ENCODE measurements around the gene MTUS2.
"Not testable (repeated sequence)": the region's sequence is repeated elsewhere in the genome, so short reads cannot be mapped to it uniquely, and the experiment has no call there.

MTUS2 gene

DNA sequence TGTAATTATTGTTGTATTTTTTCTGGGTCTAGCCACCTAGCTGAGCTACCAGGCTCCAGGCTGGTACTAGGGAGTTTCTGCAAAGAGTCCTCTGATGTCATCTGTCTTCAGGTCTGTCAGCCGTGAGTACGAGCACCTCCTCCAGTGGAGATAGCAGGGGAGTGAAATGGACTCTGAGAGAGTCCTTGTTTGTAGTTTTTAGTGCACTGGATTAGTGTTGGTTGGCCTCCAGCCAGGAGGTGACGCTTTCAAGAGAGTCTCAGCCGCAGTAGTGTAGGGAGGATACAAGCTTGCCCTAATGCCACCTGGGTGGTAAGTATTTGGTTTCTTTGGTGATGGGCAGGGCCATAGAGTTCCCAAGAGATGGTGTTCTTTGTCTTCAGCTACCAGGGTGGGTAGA is 390.5 kb downstream of the MTUS2 start:
- no peak for DNase-seq (ENCODE audit: low read depth in 2 of 3, low spot score in 2 of 3)

DNA sequence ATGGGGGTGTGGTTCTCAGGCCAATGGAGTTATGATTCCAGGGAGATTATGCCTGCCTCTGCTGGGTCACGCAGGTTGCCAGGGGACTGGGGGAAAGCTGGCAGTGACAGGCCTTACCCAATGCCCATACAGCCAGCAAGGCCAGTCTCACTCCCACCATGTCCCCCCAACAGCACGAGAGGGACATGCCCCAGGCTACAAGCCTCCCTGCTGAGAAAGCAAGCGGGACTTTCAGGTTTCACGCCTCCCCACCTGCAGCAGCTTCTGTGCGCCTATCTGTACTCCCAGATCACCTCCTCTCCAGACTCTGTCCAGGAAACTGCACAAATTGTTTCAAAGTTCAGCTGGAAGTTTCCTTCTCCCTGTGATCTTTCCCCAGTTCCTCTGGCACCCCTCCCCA is 391.0 kb downstream of the MTUS2 start:
- DNase-seq (ENCODE audit: low read depth in 2 of 3, low spot score in 2 of 3) = not testable (repeated sequence)

DNA sequence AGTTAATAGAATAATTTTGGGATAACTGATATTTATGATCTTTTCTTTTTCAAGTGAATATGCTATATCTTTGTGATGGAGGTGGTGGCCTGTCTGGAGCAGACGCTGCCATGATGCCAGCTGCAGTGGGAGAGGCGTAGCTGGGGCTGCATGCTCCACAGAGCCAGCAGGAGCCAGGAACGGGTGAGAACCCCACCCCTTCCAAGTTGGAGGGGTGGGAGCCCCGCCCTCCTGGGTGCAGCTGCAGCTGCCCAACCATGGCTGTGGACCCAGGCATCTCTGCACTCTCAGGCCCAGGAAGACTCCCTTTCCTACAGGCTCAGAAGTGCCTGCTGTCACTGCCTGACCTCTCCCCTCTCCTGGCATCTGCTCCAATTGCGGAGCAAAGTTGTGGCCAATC is 402.3 kb downstream of the MTUS2 start:
- DNase-seq (ENCODE audit: low read depth in 2 of 3, low spot score in 2 of 3) = no peak

DNA sequence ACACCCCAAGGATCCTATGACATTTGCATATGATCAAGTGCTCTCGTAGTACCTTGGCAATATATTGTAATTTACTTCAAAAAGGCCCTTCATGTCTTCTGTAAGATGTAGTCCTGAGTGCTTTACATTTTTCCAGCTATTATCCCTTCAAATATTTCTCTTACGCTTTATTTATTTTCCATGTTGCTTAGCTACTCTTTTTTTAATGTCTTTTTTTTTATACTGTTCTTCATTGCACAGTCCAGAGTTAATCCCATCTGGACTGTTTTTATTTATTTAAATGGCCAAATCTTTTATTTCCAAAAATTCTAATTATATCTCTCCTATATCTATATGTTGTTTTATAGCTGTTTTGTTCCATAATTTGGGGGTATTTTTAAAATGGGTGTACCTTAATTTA is 404.1 kb downstream of the MTUS2 start:
- DNase-seq (ENCODE audit: low read depth in 2 of 3, low spot score in 2 of 3) = no peak

DNA sequence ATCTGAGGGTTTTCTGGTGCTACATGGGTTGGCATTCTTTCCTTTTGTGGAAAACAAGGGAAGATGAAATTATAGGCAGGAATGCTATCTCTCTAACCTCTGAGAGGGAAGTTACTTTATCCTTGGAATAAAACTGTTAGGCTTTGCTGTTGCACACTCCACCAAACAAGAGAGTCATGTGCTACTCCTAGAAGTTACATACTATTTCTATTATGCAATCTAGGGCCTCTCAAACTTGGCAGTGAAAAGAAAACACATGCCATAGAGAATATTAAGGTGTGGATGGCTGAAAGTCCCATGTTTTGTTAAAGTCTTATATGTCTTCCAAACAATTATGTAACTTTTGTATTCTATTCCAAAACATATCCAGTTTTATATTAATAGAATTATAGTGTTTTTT is 407.4 kb downstream of the MTUS2 start:
- DNase-seq (ENCODE audit: low read depth in 2 of 3, low spot score in 2 of 3) = no peak

DNA sequence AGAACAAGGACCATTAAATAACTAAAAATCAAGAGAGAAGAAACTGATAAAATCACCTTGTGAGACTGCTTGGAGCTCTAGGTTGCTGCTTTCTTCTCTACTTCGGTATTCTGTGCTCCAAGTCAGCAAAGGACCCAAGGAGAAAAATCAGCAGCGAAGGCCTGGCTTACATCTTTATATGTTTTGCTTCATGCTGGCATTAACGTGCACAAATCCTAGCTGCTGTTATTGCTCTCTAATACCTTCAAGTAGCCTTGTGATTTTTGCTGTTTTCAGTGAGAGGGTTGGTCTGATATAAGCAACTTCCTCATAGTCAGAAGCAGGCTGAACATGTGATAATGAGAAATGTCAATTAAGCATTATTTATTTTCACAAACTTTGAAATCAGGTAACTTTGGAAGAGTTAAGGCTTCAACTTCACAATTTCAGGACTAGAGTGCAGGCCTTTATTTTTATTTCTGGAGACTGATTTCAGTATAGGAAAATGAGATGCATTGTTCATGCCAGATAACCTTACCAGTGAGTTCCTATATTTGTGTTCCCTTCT is 410.2 kb downstream of the MTUS2 start:
- no peak for DNase-seq (ENCODE audit: low read depth in 2 of 3, low spot score in 2 of 3)

DNA sequence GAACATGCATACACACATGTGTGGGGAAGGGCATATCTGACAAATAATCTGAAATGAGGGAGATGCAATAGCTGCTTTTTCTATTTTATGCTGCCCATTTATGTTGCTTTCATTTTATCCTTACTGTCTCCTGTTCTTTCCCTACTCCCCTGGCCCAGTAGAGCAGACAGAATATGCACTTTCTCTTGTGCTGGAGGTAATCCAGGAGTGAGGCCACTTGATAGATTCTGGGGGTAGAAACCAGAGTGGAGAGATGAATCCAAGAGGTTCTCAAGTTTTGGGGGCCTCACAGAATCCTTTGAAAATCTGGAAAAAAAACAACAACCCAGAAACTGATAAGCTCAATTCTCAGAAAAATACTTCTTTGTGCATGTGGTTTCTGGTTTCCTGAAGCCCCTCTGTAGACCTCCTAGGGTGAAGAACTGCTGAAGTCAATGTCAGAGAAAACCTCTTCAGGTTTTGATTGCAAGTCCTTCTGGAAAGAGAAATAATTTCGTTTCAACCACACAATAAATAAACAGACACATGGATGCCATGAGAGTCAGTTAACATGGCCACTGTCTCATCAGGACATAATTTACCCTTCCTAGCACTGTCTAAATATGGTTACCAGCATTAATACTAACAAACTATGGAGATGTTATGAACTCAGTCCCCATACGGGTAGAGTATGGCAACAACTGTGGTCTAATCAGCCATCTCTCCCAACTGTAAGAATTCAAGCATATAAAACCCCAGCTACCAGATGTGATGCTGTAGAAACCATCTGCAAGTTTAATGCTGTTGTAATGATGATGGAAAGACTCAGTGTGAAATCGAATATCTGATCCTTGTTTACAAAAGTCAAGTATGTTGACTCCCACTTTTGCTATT is 419.8 kb downstream of the MTUS2 start:
- DNase-seq (ENCODE audit: low read depth in 2 of 3, low spot score in 2 of 3) = no peak

DNA sequence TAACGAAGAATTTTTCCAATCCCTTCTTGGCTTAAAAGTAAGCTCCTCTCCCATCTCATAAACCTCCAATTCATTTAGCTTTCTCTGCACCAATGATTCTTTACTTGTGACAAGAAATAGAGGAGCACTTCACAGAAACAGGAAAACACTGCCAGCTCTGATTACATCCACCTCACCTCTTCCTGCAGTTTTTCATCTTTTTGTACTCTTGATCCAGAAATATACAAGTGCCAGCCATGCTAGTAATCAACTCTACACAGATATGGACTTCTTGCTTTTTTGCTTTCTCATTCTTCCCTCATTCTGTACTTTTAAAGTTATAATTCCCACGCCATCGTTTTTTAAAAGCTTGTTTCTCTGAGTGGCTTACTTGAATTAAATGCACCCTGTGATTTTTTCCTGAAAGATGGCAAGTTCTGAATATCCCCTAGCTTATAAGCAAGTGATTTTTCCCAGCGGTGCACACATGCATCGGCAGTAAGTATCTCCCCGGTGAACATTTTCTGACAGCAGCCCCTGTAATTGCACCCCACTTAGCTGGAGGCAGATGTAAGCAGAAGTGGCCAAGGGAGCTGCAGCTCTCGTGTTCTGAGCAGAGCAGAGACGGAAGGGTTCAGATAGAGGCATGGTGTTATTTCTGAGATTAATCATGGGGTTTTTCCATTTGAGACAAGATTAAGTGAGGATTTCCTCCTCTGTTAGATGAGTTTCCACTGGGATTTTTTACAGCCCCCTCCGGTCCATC is 434.7 kb downstream of the MTUS2 start:
- DNase-seq (ENCODE audit: low read depth in 2 of 3, low spot score in 2 of 3) = no peak

DNA sequence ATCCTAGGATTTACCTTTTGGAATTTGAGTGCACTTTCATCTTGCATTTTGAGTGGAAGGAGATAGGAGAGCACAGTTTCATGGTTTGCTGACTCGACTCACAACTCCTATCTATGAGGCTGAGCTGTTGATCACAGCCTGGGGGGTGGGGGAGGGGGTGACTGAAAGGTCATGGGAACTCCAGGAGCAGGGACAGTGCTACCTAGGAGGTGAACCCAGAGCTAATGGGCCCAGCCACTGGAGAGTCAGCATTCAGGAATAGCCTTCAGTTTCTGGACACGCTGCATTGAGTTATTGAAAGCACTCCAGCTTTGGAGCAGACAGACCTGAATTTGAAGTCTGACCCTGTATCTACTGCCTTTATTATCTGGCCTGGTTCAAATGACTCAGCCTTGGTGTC is 435.4 kb downstream of the MTUS2 start:
- DNase-seq (ENCODE audit: low read depth in 2 of 3, low spot score in 2 of 3) = no peak

DNA sequence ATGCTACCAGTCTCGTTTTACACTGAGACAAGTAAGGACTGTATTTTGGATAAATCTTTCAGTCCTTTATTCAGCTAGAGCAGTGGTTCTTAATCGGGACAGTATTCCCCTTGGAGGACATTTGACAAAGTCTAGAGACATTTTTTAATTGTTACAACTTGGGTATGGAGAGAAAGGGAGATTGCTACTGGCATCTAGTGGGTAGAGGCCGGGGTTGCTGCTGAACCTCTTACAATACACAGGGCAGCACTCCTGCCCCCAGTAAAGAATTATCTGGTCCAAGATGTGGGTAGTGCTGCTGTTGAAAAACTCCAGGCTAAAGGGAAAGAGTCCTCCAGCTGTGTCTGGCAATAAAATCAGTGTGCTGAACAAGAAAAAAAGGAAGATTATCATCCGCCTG is 440.5 kb downstream of the MTUS2 start:
- DNase-seq (ENCODE audit: low read depth in 2 of 3, low spot score in 2 of 3) = no peak

DNA sequence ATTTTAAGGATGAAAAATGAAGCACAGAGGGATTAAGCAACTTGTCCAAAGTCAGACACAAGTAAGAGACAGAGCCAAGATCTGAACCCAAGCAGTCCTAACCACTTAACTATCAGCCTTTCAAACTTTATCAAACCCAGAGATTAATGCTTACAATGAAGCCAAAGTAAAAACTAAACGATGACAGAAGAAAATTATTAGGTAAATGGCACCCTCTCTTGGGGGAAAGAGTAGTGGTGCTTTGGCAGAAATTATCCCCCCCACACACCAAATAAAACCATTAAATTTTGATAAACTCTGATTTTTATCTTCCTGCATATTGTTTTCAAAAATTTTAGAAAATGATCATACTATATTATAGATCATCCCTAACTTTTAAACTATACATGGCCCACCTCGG is 446.1 kb downstream of the MTUS2 start:
- no peak for DNase-seq (ENCODE audit: low read depth in 2 of 3, low spot score in 2 of 3)

DNA sequence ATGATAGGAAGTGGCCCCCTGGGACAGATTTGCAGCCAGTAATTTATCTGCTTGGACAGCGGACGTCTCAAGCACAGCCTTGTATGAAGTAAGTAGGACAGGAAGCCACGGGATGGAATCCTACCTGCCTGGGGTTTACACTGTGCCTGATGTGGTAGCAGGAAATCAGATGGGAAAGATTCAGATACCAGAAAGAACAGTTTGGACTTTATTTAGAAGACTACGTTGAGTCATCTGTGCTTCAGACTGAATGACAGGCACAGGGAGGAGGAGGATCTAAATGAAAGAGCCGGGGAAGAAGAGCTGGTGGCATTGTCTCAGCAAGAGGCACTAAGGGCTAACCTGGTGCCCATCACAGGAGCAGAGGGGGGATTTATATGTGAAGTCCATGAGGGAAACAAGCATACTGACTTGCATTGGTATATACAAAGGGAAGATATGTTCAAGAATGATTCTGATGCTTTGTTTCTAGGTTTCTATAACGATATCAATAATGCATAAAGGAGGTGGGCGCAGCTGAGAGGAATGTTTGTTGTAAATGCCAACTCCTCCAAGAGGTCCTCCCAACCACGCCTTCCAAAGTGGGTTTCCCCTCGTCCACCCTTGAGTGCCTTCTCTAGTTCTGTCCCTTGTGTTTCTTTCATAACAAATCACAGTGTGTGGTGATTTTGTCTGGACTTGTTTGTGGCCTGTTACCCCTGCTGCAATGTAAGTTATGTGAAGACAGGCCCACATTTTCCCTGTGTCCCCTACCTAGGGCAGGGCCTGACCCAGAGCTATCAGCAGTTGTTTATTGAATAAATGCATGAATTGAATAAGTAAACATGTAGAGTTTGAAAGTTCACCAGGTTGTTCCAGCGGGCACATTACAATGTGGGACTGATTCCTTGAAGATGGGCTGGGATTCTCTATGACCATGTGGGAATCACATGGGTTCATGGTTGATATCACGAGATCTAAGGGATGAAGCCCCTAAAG is 446.9 kb downstream of the MTUS2 start:
- DNase-seq (ENCODE audit: low read depth in 2 of 3, low spot score in 2 of 3) = no peak

DNA sequence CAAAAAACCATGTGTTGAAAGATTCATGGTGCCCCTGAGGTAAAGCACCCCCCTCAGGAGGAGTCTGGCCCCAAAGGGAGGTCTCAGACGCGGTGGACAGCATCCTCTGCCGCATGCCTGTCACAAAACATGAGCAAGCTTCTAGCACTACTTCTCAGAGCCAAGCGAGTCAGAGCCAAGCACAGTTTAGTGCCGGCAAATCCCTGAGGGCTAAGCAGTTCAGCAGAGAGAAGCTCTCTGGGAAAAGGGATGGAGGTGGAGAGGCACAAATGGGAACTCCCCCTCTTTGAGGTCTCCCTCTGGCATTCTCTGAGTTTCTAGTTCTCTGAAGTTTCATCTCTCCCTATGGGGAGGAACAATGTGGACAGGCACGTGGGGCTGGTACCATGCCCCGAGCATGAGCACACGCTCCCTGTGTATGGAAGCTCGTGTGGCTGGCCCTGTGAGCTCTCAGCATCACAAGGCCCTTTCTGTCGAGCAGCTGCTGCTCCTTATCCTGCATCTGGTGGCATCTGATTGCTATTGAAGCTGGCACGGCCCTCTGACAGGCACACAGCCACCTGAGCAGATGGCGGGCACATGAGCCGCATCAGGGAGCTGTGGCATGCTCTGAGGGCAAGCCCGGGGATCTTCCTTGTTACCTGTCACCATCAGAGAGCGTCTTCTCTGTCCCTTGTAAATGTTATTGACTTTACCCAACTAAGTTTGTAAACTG is 450.3 kb downstream of the MTUS2 start:
- DNase-seq (ENCODE audit: low read depth in 2 of 3, low spot score in 2 of 3) = no peak

DNA sequence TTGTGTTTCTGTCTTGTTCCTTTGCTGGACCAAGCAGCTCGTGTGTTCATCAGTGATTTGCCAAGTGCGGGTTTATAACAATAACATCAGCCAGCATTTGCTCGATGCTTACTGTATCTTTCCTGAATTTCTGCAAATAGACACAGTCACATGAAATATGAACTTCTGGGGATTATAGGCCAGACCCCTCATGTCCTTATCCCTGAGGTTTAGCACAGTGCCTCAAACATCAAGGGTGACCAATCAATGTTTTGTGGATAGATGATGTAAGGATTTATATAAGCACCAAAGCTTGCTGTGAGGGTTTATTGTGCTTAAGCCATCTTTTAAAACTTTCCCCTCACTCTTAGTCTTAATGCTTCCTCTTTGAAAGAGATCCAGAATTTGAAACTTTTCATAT is 451.5 kb downstream of the MTUS2 start:
- no peak for DNase-seq (ENCODE audit: low read depth in 2 of 3, low spot score in 2 of 3)

DNA sequence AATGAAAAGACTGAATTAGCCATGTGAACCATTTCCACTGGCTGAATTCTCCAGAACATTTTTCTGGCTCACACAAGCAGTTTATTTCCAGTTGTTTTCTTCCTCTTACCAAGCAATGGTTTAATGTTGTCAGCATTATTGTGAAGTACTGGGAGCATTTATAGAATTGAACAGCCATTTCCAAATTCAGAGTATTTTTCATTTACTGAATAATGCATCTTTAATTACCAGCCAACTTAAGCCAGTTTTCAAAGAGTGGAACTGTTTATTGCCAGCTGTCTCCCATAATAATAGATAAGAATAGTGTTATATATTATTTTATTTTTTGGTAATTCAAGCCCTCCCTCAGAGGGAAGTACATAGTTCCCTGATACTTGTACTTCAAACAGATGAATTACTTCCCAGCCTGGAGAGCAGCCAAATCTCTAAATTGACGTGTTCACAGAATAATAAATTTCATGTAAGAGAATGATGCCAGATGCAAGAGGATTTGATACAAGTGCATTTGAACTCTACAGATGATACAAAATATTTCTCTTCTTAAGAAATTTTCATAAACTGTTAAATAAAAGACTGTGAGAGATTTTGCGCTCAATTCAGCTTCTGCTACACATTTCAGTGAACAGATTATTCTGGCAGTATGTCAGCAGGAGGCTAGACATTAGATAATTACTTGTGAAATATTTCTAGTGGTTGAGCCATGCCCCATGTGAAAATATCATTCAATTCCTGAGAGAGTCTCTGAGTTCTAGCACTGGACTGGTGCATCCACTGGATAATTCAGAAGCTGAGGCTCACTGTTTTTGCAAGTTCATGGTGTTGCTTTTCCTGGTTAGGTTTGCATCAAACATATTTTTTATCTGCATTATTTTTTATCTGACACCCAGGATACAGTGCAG is 459.5 kb downstream of the MTUS2 start:
- DNase-seq (ENCODE audit: low read depth in 2 of 3, low spot score in 2 of 3) = no peak

DNA sequence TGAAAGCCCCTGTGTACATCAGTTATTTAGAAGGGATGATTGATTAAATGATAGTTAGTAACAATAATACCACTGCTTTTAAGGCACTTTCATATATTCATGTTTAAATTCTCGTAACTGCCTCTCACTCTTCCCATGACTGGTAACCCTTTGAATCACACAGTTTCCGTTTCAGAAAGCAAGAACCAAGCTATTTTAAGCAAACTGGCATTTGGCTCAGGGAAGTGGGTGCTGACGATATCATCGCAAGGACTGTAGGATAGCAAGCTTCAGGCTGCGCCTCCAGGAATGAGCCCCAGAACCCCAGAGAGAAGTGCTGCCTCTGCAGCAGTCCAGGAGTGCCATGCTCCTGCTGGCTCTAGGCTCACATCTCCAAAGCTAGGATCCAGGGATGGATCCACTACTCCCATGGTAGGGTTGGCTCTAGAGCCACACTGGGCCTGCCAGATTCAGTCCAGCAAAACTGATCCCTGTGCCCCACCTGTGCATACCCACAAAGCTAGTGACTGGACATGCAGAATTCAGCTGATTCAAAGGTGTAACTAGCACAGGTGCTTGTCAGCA is 461.9 kb downstream of the MTUS2 start:
- DNase-seq (ENCODE audit: low read depth in 2 of 3, low spot score in 2 of 3) = no peak

DNA sequence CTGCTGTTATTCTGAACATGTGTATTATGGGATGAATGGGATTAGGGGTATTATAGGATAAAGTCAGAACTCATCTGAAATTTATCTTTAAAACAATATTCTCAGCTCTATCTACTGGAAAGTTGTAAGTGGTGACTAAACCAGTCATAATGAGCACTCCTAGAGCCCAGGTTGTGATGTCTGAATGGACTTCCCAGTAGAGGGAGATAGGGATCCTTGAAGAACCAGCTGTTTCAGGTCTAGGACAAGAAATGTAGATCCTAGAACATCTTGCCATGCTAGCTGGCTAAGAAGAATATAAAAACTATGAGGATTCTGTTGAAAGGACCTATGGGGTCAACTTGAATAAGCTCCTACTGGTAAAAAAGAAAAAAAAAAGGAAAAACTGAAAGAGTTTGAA is 464.6 kb downstream of the MTUS2 start:
- DNase-seq (ENCODE audit: low read depth in 2 of 3, low spot score in 2 of 3) = no peak

DNA sequence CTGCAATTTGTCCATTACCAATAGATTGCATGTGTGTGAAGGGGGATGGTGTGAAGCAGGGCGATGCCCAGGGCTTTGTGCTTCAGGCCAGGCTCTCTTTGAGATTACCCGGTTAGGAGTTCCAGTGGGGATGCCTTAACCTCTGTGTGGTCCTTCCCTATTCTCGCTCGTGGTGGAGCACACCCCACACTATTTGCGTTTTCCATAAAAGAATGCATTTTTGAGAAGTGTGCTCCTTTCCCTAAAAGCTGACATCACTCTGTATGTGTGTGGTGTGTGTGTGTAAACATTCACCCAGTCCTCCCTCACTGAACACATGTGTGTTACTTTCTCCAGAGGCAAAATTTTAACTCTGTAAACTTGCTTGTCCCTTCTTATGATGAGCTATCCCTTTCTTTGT is 467.1 kb downstream of the MTUS2 start:
- no peak for DNase-seq (ENCODE audit: low read depth in 2 of 3, low spot score in 2 of 3)

DNA sequence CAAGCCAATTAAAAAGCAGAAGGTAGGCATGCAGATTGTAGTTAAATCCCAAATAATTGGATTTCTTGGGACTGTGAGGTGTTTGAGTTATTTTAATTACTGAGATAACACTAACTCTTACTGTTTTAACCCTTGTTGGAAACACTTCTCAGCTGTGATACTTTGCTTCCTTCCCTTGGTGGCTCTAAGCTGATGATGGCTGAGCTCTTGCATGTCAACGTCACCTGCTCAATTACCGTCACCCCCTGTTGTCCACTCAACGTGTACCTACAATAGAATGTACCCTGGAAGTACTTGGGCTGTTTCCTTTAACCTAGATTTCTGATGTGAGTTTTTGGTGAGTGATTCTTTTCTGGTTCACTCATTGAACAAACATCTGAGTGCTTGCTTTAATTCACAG is 471.9 kb downstream of the MTUS2 start:
- no peak for DNase-seq (ENCODE audit: low read depth in 2 of 3, low spot score in 2 of 3)

Data from activated CD8-positive, alpha-beta memory T cell treated with anti-CD3 and anti-CD28 coated beads for 48 hours (primary cell).